Parathyroid adenoma (tissue), 2 donors: Measurements from ENCODE around the gene ZC3H13.

Experiments
- H2AFZ ChIP-seq: fragments of 300-600 bp; sonication (generic); one replicate; pipeline ENCODE4 v1.7.0; 2017; ENCODE audit warnings: antibody characterized with exemption, mild to moderate bottlenecking
- H3K27ac ChIP-seq: fragments of 300-600 bp; sonication (generic); one replicate; pipeline ENCODE4 v1.7.0; 2017
- H3K27me3 ChIP-seq: fragments of 300-600 bp; sonication (generic); one replicate; pipeline ENCODE4 v1.7.0; 2017; ENCODE audit warnings: low read length; ENCODE audit not compliant: control insufficient read depth, insufficient read depth
- H3K36me3 ChIP-seq: fragments of 300-600 bp; sonication (generic); one replicate; pipeline ENCODE4 v1.7.0; 2017; ENCODE audit warnings: low read length; ENCODE audit not compliant: control insufficient read depth, insufficient read depth
- H3K4me1 ChIP-seq: fragments of 300-600 bp; sonication (generic); one replicate; pipeline ENCODE4 v1.7.0; 2017; ENCODE audit warnings: control low read depth
- H3K4me2 ChIP-seq: fragments of 300-600 bp; sonication (generic); one replicate; pipeline ENCODE4 v1.7.0; 2017; ENCODE audit warnings: low read length
- H3K4me3 ChIP-seq: fragments of 300-600 bp; sonication (generic); one replicate; pipeline ENCODE4 v1.7.0; 2017; ENCODE audit warnings: low read depth, low read length
- H3K79me2 ChIP-seq: fragments of 300-600 bp; sonication (generic); one replicate; pipeline ENCODE4 v1.7.0; 2017; ENCODE audit warnings: control low read depth
- H3K9ac ChIP-seq: fragments of 300-600 bp; sonication (generic); one replicate; pipeline ENCODE4 v1.7.0; 2017; ENCODE audit warnings: mild to moderate bottlenecking
- H3K9me3 ChIP-seq: fragments of 300-600 bp; sonication (generic); one replicate; pipeline ENCODE4 v1.7.0; 2017; ENCODE audit warnings: low read length; ENCODE audit not compliant: control insufficient read depth
- TF ChIP-seq, protein P1 (sequence below): fragments of 300-600 bp; sonication (generic); IDR thresholded peaks from one replicate; pipeline ENCODE4 v1.7.0; 2017; ENCODE audit warnings: antibody characterized with exemption, mild to moderate bottlenecking
- donor health status: primary hyperparathyroidism.

Gene ZC3H13

DNA sequence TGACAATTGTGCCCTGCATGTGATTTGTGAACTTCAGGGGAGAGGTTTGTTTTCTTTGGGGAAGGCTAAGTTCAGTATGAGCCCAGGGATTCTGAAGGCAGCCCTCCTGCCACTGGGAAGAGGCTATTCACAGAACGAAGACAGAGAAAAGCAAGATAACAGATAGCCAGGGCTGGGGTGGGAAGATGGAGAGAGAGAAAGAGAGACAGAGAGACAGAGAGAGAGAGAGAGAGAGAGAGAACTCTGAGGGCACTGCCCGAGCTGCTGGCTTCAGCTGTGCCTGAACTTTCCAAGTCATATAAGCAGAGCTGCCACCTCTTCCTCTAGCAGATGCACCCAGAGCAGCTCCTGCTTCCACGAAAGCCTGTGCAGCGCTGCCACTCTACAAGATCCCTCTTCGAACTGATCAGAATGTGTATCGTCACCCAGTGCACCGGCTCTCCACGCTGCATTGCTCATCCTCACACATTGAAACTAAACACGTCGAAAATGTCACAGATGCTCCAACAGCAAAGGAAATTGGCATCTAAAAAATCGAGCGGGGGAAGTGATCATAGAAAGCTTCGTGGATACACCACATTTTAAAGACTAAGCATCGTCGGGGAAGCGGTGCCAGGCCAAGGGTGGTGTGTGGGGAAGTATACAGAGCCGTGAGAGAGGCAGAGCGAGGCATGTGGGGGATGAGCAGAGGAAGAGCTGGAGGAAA is 119.2 kb downstream of the ZC3H13 start:
- Histone ChIP-seq H3K4me2 (no peak overlapping the region), H3K27ac (no peak overlapping the region), H3K9ac (no peak overlapping the region), H3K27me3 (no peaks in the 10 kb centered on the region), H3K4me3 (no peak overlapping the region), H3K4me1 (no peaks in the 10 kb centered on the region), H3K36me3 (no peaks in the 10 kb centered on the region), H3K9me3 (no peaks in the 10 kb centered on the region), H2AFZ (no peak overlapping the region), H3K79me2 (no peaks in the 10 kb centered on the region)
- TF ChIP-seq, protein P1, sequence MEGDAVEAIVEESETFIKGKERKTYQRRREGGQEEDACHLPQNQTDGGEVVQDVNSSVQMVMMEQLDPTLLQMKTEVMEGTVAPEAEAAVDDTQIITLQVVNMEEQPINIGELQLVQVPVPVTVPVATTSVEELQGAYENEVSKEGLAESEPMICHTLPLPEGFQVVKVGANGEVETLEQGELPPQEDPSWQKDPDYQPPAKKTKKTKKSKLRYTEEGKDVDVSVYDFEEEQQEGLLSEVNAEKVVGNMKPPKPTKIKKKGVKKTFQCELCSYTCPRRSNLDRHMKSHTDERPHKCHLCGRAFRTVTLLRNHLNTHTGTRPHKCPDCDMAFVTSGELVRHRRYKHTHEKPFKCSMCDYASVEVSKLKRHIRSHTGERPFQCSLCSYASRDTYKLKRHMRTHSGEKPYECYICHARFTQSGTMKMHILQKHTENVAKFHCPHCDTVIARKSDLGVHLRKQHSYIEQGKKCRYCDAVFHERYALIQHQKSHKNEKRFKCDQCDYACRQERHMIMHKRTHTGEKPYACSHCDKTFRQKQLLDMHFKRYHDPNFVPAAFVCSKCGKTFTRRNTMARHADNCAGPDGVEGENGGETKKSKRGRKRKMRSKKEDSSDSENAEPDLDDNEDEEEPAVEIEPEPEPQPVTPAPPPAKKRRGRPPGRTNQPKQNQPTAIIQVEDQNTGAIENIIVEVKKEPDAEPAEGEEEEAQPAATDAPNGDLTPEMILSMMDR: no peak

DNA sequence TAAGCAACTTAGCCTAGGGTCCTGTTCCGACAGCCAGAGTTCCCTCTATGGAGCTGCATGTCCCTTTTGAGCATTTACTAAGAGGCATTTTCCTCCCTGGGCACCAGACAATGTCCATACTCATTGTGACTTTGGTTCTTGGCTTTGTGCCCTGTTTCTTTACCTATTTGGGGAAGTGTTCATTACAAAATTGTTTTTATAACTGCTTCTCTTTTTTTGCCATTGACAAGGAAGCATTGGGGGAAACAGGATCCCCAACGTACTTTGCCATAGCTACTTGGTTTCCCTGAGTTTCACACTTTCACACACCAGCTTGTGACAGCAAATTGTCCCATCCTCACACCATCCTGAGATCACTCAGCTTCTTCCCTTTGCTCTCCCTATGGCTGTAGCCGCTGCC is 119.9 kb downstream of the ZC3H13 start:
- no peak overlapping the region for H3K9ac ChIP-seq
- H3K79me2 ChIP-seq: no peaks in the 10 kb centered on the region
- H3K27me3 ChIP-seq: no peaks in the 10 kb centered on the region
- no peak overlapping the region for H3K4me3 ChIP-seq
- H2AFZ ChIP-seq: no peak overlapping the region
- TF ChIP-seq, protein P1: no peak
- no peak overlapping the region for H3K27ac ChIP-seq
- no peaks in the 10 kb centered on the region for H3K9me3 ChIP-seq
- no peaks in the 10 kb centered on the region for H3K36me3 ChIP-seq
- H3K4me1 ChIP-seq: no peaks in the 10 kb centered on the region
- no peak overlapping the region for H3K4me2 ChIP-seq

DNA sequence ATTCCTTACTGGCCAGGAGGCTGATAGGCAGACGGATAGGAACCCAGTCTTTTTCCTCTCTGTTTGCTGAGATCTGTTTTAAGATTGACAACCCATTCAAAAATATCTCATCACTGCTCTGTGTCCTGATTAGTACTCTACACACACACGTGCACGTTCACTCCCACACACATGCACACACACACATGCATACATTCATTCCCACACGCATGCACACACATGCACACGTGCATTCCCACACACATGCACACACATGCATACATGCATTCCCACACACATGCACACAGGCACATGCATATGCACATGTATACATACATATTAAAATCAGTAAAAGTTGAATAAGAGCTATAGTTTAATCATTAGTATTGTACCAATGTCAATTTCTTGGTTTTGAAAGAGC is 120.4 kb downstream of the ZC3H13 start:
- no peaks in the 10 kb centered on the region for H3K27me3 ChIP-seq
- H3K79me2 ChIP-seq: no peaks in the 10 kb centered on the region
- TF ChIP-seq, protein P1: no peak
- H3K9ac ChIP-seq: no peak overlapping the region
- no peak overlapping the region for H3K4me3 ChIP-seq
- H3K27ac ChIP-seq: no peak overlapping the region
- no peaks in the 10 kb centered on the region for H3K36me3 ChIP-seq
- no peaks in the 10 kb centered on the region for H3K4me1 ChIP-seq
- no peaks in the 10 kb centered on the region for H3K9me3 ChIP-seq
- no peak overlapping the region for H2AFZ ChIP-seq
- no peak overlapping the region for H3K4me2 ChIP-seq

DNA sequence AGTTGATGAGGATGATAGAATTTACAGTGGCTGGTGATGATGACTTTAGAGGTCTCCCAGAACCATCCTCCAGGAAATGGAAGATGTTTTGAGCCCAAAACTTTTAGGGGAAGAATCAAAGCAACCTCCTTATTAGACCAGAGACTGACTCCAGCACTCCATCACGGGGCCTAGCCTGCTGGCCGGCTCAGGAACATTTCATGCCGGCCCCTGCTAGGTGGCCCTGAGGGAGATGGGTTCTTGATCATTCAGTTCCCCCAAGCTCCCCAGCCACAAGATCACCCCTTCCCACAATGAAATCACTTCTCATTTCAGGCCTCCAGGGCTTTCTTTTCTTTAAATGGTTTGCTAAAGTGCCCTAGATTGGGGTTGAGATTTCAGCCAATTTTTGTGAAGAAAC is 121.3 kb downstream of the ZC3H13 start:
- no peak overlapping the region for H3K4me3 ChIP-seq
- no peak overlapping the region for H3K27ac ChIP-seq
- no peaks in the 10 kb centered on the region for H3K27me3 ChIP-seq
- H3K4me2 ChIP-seq: no peak overlapping the region
- no peaks in the 10 kb centered on the region for H3K4me1 ChIP-seq
- H3K79me2 ChIP-seq: no peaks in the 10 kb centered on the region
- no peaks in the 10 kb centered on the region for H3K36me3 ChIP-seq
- H2AFZ ChIP-seq: no peak overlapping the region
- no peak overlapping the region for H3K9ac ChIP-seq
- no peaks in the 10 kb centered on the region for H3K9me3 ChIP-seq
- TF ChIP-seq, protein P1: no peak

DNA sequence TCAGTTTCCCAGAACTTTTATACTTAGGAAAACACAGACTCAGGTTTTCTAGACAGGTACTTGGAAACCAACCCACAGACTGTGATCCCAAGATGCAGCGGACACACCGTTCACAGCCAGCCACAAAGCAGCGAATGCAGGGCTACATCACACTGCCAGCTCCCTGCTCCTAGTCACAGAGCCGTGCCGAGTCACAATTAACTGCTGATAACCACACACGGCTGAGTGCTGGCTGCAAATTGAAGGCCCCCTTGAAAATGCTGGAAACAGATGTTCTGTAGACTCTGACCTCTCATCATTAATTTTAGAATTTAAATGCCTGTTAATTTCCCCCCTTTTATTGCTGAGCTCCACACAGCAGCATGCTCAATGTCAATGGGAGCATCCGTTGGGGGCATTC is 122.4 kb downstream of the ZC3H13 start:
- Histone ChIP-seq H3K36me3 (no peaks in the 10 kb centered on the region), H3K79me2 (no peaks in the 10 kb centered on the region), H3K4me2 (no peak overlapping the region), H2AFZ (no peak overlapping the region), H3K4me1 (no peaks in the 10 kb centered on the region), H3K9ac (no peak overlapping the region), H3K4me3 (no peak overlapping the region), H3K27ac (no peak overlapping the region), H3K9me3 (no peaks in the 10 kb centered on the region), H3K27me3 (no peaks in the 10 kb centered on the region)
- TF ChIP-seq, protein P1: no peak
